Suppressor macrophage treated with lipopolysaccharide for 4 hours (primary cell): ENCODE data around the gene AK5.
"Not testable (repeated sequence)": the region's sequence is repeated elsewhere in the genome, so short reads cannot be mapped to it uniquely, and the experiment has no call there.

Experiments used
- DNase-seq: peaks from one replicate; pipeline ENCODE4 v3.0.0-alpha.2; 2020

Gene AK5

DNA sequence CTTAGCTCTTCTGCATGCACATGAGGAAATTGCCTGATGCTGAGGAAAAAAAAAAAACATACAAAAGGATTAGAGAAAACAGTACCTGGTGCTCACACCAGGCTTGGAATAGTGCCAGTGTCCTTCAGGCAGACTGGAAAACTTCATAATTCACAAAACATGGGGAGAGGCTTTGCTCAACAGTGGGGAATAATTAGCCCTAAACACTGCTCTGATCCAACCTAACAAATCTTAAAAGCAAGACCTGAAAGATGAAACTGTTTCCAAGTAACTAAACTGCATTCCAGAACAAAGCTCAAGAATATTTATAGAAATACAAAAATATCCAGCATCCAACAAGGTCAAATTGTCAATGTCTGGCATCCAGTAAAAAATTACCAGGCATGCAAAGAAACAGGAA, 124.8 kb downstream of the AK5 start:
- no peak for DNase-seq

- DNase-seq, result no peak
Observed at GRCh38 chr1:77407738-77408375, 126.0 kb downstream of the AK5 start.

GRCh38 chr1:77408933-77409332, 127.1 kb downstream of the AK5 start:
- not testable (repeated sequence) for DNase-seq

- DNase-seq, result peak; percentile 39
Observed at GRCh38 chr1:77412069-77412819, 130.4 kb downstream of the AK5 start.

GRCh38 chr1:77412820-77413530, 131.2 kb downstream of the AK5 start:
- DNase-seq, result no peak

GRCh38 chr1:77413541-77414335, 131.9 kb downstream of the AK5 start:
- DNase-seq, result peak; percentile 76

GRCh38 chr1:77415579-77415978, 133.8 kb downstream of the AK5 start:
- peak; percentile 67 for DNase-seq

GRCh38 chr1:77416692-77417450, 135.1 kb downstream of the AK5 start:
- DNase-seq, result peak; percentile 34

DNA sequence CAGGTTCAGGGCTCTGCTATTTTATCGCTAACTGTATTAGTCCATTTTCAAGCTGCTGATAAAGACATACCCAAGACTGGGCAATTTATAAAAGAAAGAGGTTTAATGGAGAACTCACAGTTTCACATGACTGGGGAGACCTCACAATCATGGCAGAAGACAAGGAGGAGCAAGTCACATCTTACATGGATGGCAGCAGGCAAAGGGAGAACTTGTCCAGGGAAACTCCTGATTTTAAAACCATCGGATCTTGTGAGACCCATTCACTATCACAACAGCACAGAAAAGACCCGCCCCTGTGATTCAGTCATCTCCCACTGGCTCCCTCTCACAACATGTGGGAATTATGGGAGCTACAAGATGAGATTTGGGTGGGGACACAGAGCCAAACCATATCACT, 136.2 kb downstream of the AK5 start:
- DNase-seq, result not testable (repeated sequence)

DNA sequence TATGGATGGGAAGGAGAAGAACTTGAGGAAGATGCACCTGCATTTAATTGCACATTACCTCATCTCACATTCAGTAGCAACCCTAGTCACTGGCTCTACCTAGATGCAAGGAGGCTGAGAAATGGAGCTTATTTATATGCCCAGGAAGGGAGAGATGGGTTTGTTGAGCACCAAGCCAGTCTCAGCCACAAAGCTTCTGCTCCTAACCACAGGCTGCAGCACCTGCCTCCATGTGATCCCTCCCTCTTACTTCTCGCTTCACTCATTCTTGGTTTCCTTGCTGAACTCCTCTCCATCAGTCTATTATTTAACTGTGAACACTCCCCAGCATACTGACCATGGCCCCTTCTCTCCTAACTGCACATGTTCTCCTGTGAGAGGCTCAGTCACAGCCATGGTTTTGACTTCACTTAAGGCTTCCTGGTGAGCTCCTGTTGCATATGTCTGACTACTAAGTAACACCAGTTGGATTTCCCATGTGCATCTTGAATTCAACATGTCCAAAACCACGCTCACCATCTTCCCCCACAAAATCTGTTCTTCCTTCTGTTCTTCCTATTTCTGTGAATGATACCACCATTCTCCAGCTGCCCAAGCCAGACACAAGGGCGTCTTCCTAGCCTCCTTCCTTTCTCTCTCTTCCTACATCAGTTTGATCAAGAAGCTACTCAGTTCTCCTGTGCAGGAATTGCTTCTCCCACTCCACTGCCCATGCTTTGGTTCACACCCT, 139.8 kb downstream of the AK5 start:
- no peak for DNase-seq

- DNase-seq, result peak; percentile 23
Observed at GRCh38 chr1:77424236-77424635, 142.4 kb downstream of the AK5 start.

- DNase-seq, result no peak
Observed at GRCh38 chr1:77428068-77428467, 146.2 kb downstream of the AK5 start.

DNA sequence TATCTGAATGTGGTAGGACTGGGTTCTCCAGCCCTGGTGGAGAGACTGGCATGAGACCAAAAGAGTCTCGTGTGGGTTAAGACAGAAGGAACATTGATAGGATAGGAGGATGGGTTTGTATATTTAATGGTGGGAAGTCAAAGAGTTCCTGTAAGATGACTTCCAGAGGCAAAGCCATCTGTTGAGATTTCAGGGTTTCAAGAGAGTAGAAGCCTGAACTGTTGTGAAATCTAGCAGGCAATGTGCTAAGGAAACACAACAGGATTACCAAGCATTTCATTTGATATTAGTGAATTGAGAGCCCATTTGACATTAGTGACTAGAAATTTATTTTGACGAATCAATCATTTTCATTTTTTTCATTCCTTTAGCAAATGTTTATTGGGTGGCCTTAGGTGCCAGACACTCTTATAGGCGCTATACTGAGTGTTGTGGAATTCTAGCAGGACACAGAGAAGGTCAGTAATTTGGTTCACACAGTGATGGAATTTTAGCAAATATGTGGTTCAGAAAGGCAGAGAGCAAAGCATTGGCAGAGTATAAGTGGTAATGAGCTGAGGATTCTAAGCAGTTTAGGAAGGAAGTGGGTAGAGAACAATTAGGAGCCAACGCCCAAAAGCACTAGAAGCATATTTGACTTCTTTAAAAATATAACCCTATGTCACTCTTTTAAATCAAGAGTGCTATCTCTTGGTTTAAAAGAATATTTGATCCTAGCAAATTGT, 149.3 kb downstream of the AK5 start:
- no peak for DNase-seq

DNA sequence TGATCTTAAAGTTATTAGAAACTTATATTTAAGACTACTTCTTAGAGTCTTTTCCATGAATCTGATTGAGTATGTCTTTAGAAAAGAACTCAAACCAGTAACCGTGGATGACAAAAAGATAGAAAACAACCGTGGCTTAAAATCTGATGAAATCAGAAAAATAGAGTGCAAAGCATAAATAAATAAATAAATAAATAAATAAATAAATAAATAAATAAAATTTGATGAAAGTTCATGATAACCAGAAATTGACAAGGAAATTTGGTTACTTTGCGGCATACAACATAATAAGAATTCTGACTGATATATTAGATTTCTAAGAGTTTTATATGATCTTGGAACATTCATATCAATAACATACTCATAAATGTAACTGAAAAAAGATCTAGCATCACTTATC, 152.1 kb downstream of the AK5 start:
- DNase-seq, result no peak

DNA sequence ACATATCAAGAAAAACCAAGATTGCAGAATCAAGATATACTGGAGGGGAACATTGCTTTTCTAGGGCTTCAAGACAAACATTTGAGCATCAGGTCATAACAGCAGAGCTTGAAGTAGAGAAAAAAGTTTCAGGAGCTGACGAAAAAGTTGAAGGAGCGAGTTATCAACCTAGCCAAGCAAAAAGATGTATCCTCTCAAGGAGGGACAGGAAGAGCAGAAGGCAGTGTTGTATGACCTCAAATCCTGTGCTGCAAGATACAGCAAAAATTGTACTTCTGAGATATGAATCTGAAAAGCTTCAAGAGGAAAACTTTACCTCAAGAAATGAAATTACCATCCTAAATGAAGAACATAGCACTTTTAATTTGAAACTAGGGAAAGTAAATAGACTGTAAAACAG, 153.1 kb downstream of the AK5 start:
- no peak for DNase-seq

DNA sequence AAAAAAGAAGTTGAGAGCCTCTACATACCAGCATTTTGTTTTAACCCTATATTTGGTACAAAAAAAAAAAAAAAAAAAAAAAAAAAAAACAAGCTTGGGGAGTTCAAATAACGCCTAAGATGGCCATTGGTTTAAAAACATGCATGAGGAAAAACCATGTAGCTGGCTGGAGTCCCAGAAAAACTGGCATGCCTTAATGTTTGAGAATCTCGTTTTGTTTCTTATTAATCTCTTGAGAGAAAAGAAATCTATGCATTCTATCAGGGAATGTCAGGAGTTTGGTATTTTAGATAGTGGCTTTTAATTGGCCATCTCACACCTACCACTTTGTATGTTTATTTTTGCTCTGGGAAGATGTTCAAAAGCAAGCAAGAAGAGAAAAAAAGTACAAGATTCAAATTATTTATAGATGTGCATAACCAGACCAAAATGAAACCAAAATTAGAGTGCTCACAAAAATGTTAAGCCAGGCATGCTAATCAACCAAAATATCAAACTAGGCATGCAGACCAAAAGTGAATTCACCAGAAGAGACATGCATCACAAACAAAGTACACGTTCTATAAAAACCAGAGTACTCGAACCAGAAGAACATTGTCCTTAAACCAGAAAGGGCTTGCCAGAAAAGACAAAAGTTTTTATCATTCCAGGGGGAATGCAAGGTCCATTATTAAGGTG, 156.6 kb downstream of the AK5 start:
- DNase-seq, result no peak

GRCh38 chr1:77446841-77447555, 165.2 kb downstream of the AK5 start:
- DNase-seq, result no peak

GRCh38 chr1:77447669-77448068, 165.8 kb downstream of the AK5 start:
- no peak for DNase-seq

DNA sequence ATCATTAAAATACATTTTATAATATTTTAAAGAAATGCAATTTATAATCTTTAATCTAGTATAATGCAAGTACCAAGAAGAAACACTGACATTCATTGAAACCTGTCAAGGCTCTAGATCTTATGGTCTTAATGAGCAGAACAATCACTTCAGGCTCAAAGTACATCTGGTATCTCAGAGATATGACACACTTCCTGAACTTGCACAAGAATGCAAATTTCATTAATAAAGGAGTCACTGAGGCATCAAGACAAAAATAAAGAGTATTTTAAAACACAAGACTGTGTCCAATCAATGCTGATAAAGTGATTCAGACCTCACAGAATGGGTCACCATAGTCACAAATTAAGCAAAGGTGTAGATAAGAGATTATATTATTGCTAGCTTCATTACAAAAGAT, 178.1 kb downstream of the AK5 start:
- DNase-seq, result no peak

GRCh38 chr1:77461691-77462090, 179.9 kb downstream of the AK5 start:
- DNase-seq, result no peak
